Smooth muscle cell (in vitro differentiated cells): ENCODE results near the gene SSTR4. TPM values are rescaled to one million over a fixed set of nuclear protein-coding genes. Genes with fewer than 3 reads are reported as not detected.

Experiments
- DNase-seq: peaks from one replicate; lab custom pipeline; 2025; ENCODE audit not compliant: unreplicated experiment; lab: John Stamatoyannopoulos, UW
- H2AFZ ChIP-seq: fragments of 200-600 bp; sonication (generic); 2 replicates; pipeline ENCODE4 v1.6.0; 2016; ENCODE audit warnings: antibody characterized with exemption, low read depth, mild to moderate bottlenecking
- H3F3A ChIP-seq: fragments of 200-600 bp; sonication (generic); 2 replicates; pipeline ENCODE4 v1.6.0; 2017; ENCODE audit warnings: antibody characterized with exemption, low read depth
- H3K27ac ChIP-seq: fragments of 200-600 bp; sonication (generic); 2 replicates; pipeline ENCODE4 v1.5.1; 2016; ENCODE audit warnings: low read depth, mild to moderate bottlenecking
- H3K27me3 ChIP-seq: fragments of 200-600 bp; sonication (generic); 2 replicates; pipeline ENCODE4 v1.6.1; 2016; ENCODE audit warnings: low read depth, mild to moderate bottlenecking
- H3K36me3 ChIP-seq: fragments of 200-600 bp; sonication (generic); 2 replicates; pipeline ENCODE4 v1.5.1; 2016; ENCODE audit warnings: low read depth
- H3K4me1 ChIP-seq: fragments of 200-600 bp; sonication (generic); 2 replicates; pipeline ENCODE4 v1.5.1; 2016; ENCODE audit warnings: low read depth
- H3K4me2 ChIP-seq: fragments of 200-600 bp; sonication (generic); 2 replicates; pipeline ENCODE4 v1.6.0; 2016; ENCODE audit warnings: mild to moderate bottlenecking
- H3K4me3 ChIP-seq: fragments of 200-600 bp; sonication (generic); 2 replicates; pipeline ENCODE4 v1.5.1; 2016; ENCODE audit warnings: mild to moderate bottlenecking
- H3K79me2 ChIP-seq: fragments of 200-600 bp; sonication (generic); 2 replicates; pipeline ENCODE4 v1.6.0; 2016; ENCODE audit warnings: low read depth, mild to moderate bottlenecking
- H3K9ac ChIP-seq: fragments of 200-600 bp; sonication (generic); 2 replicates; pipeline ENCODE4 v1.6.0; 2016; ENCODE audit warnings: low read depth
- H3K9me3 ChIP-seq: fragments of 200-600 bp; sonication (generic); replicated peaks from 2 replicates; pipeline ENCODE4 v1.5.1; 2016; ENCODE audit warnings: low read depth
- H4K20me1 ChIP-seq: fragments of 200-600 bp; sonication (generic); 2 replicates; pipeline ENCODE4 v1.6.0; 2016; ENCODE audit warnings: low read depth
- WGBS: methylation state at CpG from one replicate; pipeline ENCODE4 v1.1.7; 2016; ENCODE audit warnings: low lambda C conversion rate; 5-methylcytosine and 5-hydroxymethylcytosine counted together
- polyA plus RNA-seq: library from polyadenylated mRNA; unstranded; fragments of >200 nt; fragmentation: Nextera tagmentation; extraction: Ambion mirVana; gene quantifications from 2 replicates; pipeline ENCODE4 v1.2.1, GENCODE V29; 2016
- total RNA-seq: library from RNA; depleted of rRNA; stranded (reverse); fragments of >200 nt; gene quantifications from 2 replicates; pipeline ENCODE4 v1.2.3, GENCODE V29; 2014
- TF ChIP-seq, protein P1 (sequence below): fragments of 200-600 bp; sonication (generic); IDR thresholded peaks from 2 replicates; pipeline ENCODE4 v1.5.1; 2017; ENCODE audit warnings: borderline replicate concordance, mild to moderate bottlenecking, antibody characterized with exemption; ENCODE audit not compliant: insufficient read depth, poor library complexity, severe bottlenecking

The SSTR4 gene
- total and polyA plus RNA-seq, 2 experiments from 2014 or later, result not detected

DNA sequence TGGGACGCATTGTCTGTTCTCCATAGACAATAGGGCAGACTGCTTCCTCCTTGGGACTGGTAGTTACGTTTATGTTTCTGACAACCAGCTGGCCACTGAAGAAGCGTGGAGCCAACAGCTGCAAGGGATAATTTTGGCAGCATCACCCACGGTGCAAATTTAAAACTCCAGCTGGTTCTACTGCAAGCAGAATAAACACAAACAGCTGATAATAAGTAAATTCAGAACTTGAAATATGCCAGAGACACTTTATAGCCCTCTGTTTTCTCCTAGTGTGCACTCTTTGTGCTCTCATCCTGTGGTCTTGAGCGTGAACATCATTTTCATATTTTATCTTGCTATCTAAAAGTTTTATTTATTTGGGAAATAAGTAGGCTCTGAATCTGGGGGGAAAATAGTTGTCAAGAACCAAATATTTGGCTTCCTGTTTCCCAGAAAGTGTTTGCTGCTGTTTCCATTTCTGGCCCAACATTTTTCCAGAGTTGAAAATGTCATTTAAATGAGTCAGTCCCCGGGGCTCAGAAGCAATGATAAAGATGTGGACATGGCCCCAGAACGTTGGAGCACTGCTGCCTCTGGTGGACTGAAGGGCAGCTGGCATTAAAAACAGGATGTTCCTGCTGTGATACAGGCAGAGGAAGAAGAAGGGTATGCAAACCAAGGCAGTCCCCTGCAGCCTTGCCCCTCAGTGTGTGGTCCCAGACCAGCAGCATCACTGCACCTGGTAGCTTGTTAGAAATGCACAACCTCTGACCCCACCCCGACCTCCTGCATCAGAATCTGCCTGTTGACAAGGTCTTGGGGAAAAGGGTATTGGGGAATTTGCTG is 26.8 kb downstream of the SSTR4 start:
- no peak overlapping the region for H3K4me3 ChIP-seq
- no peaks in the 10 kb centered on the region for H4K20me1 ChIP-seq
- peak overlapping the region; percentile 62 for H3K27ac ChIP-seq
- no peak overlapping the region for H2AFZ ChIP-seq
- peaks cover 12% of the 10 kb centered on the region for H3F3A ChIP-seq
- H3K36me3 ChIP-seq, result no peaks in the 10 kb centered on the region
- WGBS, result 23% methylated on average over 8 of the region's 8 CpGs
- H3K9ac ChIP-seq, result no peak overlapping the region
- no peaks in the 10 kb centered on the region for H3K9me3 ChIP-seq
- H3K4me2 ChIP-seq, result peak overlapping the region; percentile 72
- H3K27me3 ChIP-seq, result no peaks in the 10 kb centered on the region
- H3K4me1 ChIP-seq, result peaks cover 15% of the 10 kb centered on the region
- H3K79me2 ChIP-seq, result no peaks in the 10 kb centered on the region
- DNase-seq, result no peak
- TF ChIP-seq, protein P1, sequence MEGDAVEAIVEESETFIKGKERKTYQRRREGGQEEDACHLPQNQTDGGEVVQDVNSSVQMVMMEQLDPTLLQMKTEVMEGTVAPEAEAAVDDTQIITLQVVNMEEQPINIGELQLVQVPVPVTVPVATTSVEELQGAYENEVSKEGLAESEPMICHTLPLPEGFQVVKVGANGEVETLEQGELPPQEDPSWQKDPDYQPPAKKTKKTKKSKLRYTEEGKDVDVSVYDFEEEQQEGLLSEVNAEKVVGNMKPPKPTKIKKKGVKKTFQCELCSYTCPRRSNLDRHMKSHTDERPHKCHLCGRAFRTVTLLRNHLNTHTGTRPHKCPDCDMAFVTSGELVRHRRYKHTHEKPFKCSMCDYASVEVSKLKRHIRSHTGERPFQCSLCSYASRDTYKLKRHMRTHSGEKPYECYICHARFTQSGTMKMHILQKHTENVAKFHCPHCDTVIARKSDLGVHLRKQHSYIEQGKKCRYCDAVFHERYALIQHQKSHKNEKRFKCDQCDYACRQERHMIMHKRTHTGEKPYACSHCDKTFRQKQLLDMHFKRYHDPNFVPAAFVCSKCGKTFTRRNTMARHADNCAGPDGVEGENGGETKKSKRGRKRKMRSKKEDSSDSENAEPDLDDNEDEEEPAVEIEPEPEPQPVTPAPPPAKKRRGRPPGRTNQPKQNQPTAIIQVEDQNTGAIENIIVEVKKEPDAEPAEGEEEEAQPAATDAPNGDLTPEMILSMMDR, result peak; percentile 50

DNA sequence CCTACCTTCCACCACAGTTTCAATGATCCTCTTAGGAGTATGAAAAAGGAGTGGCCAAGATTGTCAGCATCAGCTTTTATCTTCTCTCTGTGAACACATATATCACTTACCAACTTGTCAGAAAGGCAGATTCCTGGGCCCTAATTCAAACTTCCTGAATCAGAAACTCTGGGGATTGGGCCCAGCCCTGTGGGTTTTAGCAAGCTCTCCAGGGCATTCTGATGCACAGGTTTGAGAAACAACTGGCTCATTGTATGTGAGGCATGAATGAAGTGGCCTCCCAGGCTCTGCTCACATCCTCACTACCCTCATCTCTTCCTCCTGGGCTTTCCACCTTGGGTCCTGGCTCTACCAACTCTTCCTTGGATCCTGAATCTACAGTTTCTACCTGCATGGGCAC is 27.5 kb downstream of the SSTR4 start:
- H3K4me2 ChIP-seq, result no peak overlapping the region
- H3F3A ChIP-seq, result peaks cover 12% of the 10 kb centered on the region
- no peak overlapping the region for H2AFZ ChIP-seq

DNA sequence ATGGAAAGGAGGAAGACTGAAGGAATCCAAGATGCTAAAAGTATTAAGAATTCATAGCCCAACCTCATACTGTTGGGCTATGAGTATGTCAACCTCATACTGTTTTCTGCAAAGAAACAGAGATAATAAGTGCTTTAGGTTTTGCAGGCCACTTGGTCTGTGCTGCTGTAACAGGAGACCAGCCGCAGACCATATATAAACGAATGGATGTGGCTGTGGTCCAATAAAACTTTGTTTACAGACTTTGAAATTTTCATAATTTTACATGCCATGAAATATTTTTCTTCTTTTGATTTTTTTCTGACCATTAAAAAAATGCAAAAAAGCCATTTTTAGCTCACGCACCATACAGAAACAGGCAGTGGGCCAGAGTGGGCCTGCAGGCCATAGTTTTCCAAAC is 28.1 kb downstream of the SSTR4 start:
- H3K36me3 ChIP-seq, result no peaks in the 10 kb centered on the region
- H3K79me2 ChIP-seq, result no peaks in the 10 kb centered on the region
- TF ChIP-seq, protein P1, result no peak
- H3K4me3 ChIP-seq, result no peak overlapping the region
- no peaks in the 10 kb centered on the region for H3K27me3 ChIP-seq
- H3F3A ChIP-seq, result peaks cover 12% of the 10 kb centered on the region
- H3K9me3 ChIP-seq, result no peaks in the 10 kb centered on the region
- no peak for DNase-seq
- peaks cover 15% of the 10 kb centered on the region for H3K4me1 ChIP-seq
- 63% methylated on average over 3 of the region's 3 CpGs for WGBS
- H2AFZ ChIP-seq, result no peak overlapping the region
- no peak overlapping the region for H3K4me2 ChIP-seq
- H4K20me1 ChIP-seq, result no peaks in the 10 kb centered on the region
- H3K9ac ChIP-seq, result no peak overlapping the region
- H3K27ac ChIP-seq, result no peak overlapping the region

More for the DNA sequence above, 27.5 kb downstream of the SSTR4 start:
- DNase-seq, result no peak
- H3K36me3 ChIP-seq, result no peaks in the 10 kb centered on the region
- H3K4me3 ChIP-seq, result no peak overlapping the region
- no peaks in the 10 kb centered on the region for H3K9me3 ChIP-seq
- H3K27ac ChIP-seq, result no peak overlapping the region
- no peaks in the 10 kb centered on the region for H3K79me2 ChIP-seq
- H3K4me1 ChIP-seq, result peaks cover 15% of the 10 kb centered on the region
- H3K27me3 ChIP-seq, result no peaks in the 10 kb centered on the region
- no peaks in the 10 kb centered on the region for H4K20me1 ChIP-seq
- H3K9ac ChIP-seq, result no peak overlapping the region
- TF ChIP-seq, protein P1, result no peak

DNA sequence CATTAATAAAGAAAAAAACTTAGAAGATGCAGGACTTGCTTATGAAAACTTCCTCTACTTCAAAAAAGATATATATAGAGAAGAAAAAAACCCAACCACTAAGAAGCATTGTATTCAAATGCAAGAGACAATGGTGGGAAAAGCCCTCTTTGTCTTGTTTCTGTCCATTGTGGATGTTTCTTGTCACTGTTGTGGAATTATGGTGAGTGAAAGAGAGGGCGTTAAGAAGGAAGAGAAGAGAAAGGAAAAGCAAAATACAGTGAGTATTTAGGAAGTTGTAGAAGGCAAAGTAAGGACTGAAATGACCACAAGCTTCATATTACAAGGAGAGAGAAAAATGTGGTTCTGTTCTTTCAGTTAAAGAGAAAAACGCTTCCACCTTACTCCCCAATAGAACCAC is 28.5 kb downstream of the SSTR4 start:
- Histone ChIP-seq H2AFZ (no peak overlapping the region), H3K9ac (no peak overlapping the region), H3K79me2 (no peaks in the 10 kb centered on the region), H3K4me3 (no peak overlapping the region), H4K20me1 (no peaks in the 10 kb centered on the region), H3F3A (peaks cover 12% of the 10 kb centered on the region), H3K4me1 (peaks cover 15% of the 10 kb centered on the region), H3K9me3 (no peaks in the 10 kb centered on the region), H3K27me3 (no peaks in the 10 kb centered on the region), H3K36me3 (no peaks in the 10 kb centered on the region), H3K4me2 (no peak overlapping the region), H3K27ac (no peak overlapping the region)
- DNase-seq, result no peak
- 89% methylated on average over 2 of the region's 2 CpGs for WGBS
- TF ChIP-seq, protein P1, result no peak
